Activated CD8-positive, alpha-beta memory T cell treated with anti-CD3 and anti-CD28 coated beads, Interleukin-2, amount 50 U/mL, for 4 hours (primary cell): Measurements from ENCODE around the gene SPECC1L.

Source experiments
- DNase-seq: peaks from one replicate; pipeline ENCODE4 v3.0.0-alpha.2; 2020

The SPECC1L gene

GRCh38 chr22:24444251-24444650, 173.6 kb downstream of the SPECC1L start:
- no peak for DNase-seq

- DNase-seq: no peak
Observed at GRCh38 chr22:24444729-24445466, 174.3 kb downstream of the SPECC1L start.

- peak; percentile 55 for DNase-seq
Observed at GRCh38 chr22:24445481-24446259, 175.0 kb downstream of the SPECC1L start.

GRCh38 chr22:24446260-24446611, 175.6 kb downstream of the SPECC1L start:
- no peak for DNase-seq

GRCh38 chr22:24450610-24451009, 180.0 kb downstream of the SPECC1L start:
- no peak for DNase-seq

GRCh38 chr22:24451162-24451561, 180.5 kb downstream of the SPECC1L start:
- DNase-seq: no peak

GRCh38 chr22:24453853-24454252, 183.2 kb downstream of the SPECC1L start:
- DNase-seq: no peak

GRCh38 chr22:24455039-24455438, 184.4 kb downstream of the SPECC1L start:
- DNase-seq: no peak

- no peak for DNase-seq
Observed at GRCh38 chr22:24455751-24456426, 185.3 kb downstream of the SPECC1L start.

GRCh38 chr22:24457894-24458420, 187.3 kb downstream of the SPECC1L start:
- no peak for DNase-seq

GRCh38 chr22:24459911-24460310, 189.3 kb downstream of the SPECC1L start:
- no peak for DNase-seq

- DNase-seq: no peak
Observed at GRCh38 chr22:24460418-24461089, 189.9 kb downstream of the SPECC1L start.

GRCh38 chr22:24463071-24463760, 192.6 kb downstream of the SPECC1L start:
- DNase-seq: no peak

- no peak for DNase-seq
Observed at GRCh38 chr22:24465566-24465965, 194.9 kb downstream of the SPECC1L start.

- DNase-seq: no peak
Observed at GRCh38 chr22:24465975-24466374, 195.3 kb downstream of the SPECC1L start.

- DNase-seq: no peak
Observed at GRCh38 chr22:24466716-24467328, 196.2 kb downstream of the SPECC1L start.

GRCh38 chr22:24467340-24467739, 196.7 kb downstream of the SPECC1L start:
- no peak for DNase-seq
